Measurements from ENCODE around the gene SPSB4.

GRCh38 chr3:141015481-141015880 is 35.7 kb upstream of the SPSB4 start:
- no peak for TF ChIP-seq POLR2A (IDR thresholded peaks at IDR 0.05)
- TF ChIP-seq CTCF (IDR thresholded peaks at IDR 0.05), result no peak

Data from body of pancreas (tissue), 4 donors.